Trophoblast cell (in vitro differentiated cells and primary cell): ENCODE results near the gene TADA1.

ENCODE experiments used
- DNase-seq, 2 donors: peaks; one replicate each; pipeline ENCODE4 v3.0.0-alpha.2; 2016
- H2AFZ ChIP-seq: 2 replicates; pipeline ENCODE4 v1.6.1; 2013; ENCODE audit warnings: low read length, moderate library complexity, mild to moderate bottlenecking; ENCODE audit not compliant: insufficient read depth, poor library complexity
- H2AK5ac ChIP-seq: 2 replicates; pipeline ENCODE4 v1.6.1; 2013; ENCODE audit warnings: mild to moderate bottlenecking, low read length
- H2BK120ac ChIP-seq: 2 replicates; pipeline ENCODE4 v1.6.1; 2013; ENCODE audit warnings: low read length, mild to moderate bottlenecking, moderate library complexity; ENCODE audit not compliant: insufficient read depth, poor library complexity
- H2BK12ac ChIP-seq: 2 replicates; pipeline ENCODE4 v1.6.1; 2013; ENCODE audit warnings: mild to moderate bottlenecking, low read length, moderate library complexity
- H2BK5ac ChIP-seq: 2 replicates; pipeline ENCODE4 v1.6.1; 2013; ENCODE audit warnings: low read length, low read depth, moderate library complexity, mild to moderate bottlenecking; ENCODE audit not compliant: poor library complexity
- H3K14ac ChIP-seq: 2 replicates; pipeline ENCODE4 v1.6.1; 2013; ENCODE audit warnings: mild to moderate bottlenecking, low read length
- H3K18ac ChIP-seq: 2 replicates; pipeline ENCODE4 v1.6.1; 2013; ENCODE audit warnings: mild to moderate bottlenecking, low read length
- H3K23ac ChIP-seq: 2 replicates; pipeline ENCODE4 v1.6.1; 2013; ENCODE audit warnings: low read length
- H3K27ac ChIP-seq: 2 replicates; pipeline ENCODE4 v1.5.1; 2013; ENCODE audit warnings: low read depth, mild to moderate bottlenecking, inconsistent platforms, low read length, moderate library complexity
- H3K27me3 ChIP-seq: 2 replicates; pipeline ENCODE4 v1.6.1; 2013; ENCODE audit warnings: inconsistent platforms, mild to moderate bottlenecking, low read length, moderate library complexity; ENCODE audit not compliant: insufficient read depth
- H3K36me3 ChIP-seq, 2 experiments: 1 replicate in 1 of 2; 2 replicates in 1 of 2; pipeline ENCODE4 v1.6.1; 2013; ENCODE audit warnings: low read length in 2 of 2, mild to moderate bottlenecking in 2 of 2, moderate library complexity in 1 of 2; ENCODE audit not compliant: insufficient read depth in 2 of 2, control insufficient read depth in 1 of 2
- H3K4ac ChIP-seq: 2 replicates; pipeline ENCODE4 v1.6.1; 2013; ENCODE audit warnings: low read depth, mild to moderate bottlenecking, low read length, moderate library complexity
- H3K4me1 ChIP-seq, 2 experiments: 1 replicate in 1 of 2; 2 replicates in 1 of 2; pipeline ENCODE4 v1.6.1; 2013; ENCODE audit warnings: low read length in 2 of 2, mild to moderate bottlenecking in 2 of 2, moderate library complexity in 1 of 2; ENCODE audit not compliant: insufficient read depth in 2 of 2, control insufficient read depth in 1 of 2
- H3K4me2 ChIP-seq: 2 replicates; pipeline ENCODE4 v1.6.1; 2013; ENCODE audit warnings: inconsistent platforms, mild to moderate bottlenecking, low read length, moderate library complexity
- H3K4me3 ChIP-seq: 2 replicates; pipeline ENCODE4 v1.5.1; 2013; ENCODE audit warnings: mild to moderate bottlenecking, low read depth, low read length, inconsistent platforms
- H3K79me1 ChIP-seq: one replicate; pipeline ENCODE4 v1.6.1; 2013; ENCODE audit warnings: low read length
- H3K79me2 ChIP-seq: 2 replicates; pipeline ENCODE4 v1.6.1; 2013; ENCODE audit warnings: low read length, mild to moderate bottlenecking; ENCODE audit not compliant: control insufficient read depth, insufficient read depth, poor library complexity
- H3K9ac ChIP-seq: 2 replicates; pipeline ENCODE4 v1.6.1; 2013; ENCODE audit warnings: mild to moderate bottlenecking, low read length
- H3K9me3 ChIP-seq: 2 replicates; pipeline ENCODE4 v1.6.1; 2013; ENCODE audit warnings: low read depth, mild to moderate bottlenecking, control low read depth, inconsistent platforms, low read length; ENCODE audit not compliant: insufficient read depth
- H4K12ac ChIP-seq: 2 replicates; pipeline ENCODE4 v1.6.1; 2013; ENCODE audit warnings: low read depth, mild to moderate bottlenecking, low read length, moderate library complexity
- H4K8ac ChIP-seq: 2 replicates; pipeline ENCODE4 v1.6.1; 2013; ENCODE audit warnings: low read depth, mild to moderate bottlenecking, low read length, moderate library complexity
- H4K91ac ChIP-seq: one replicate; pipeline ENCODE4 v1.6.1; 2013; ENCODE audit warnings: low read depth, mild to moderate bottlenecking, low read length, moderate library complexity
- WGBS: extraction: QIAGEN DNeasy Blood & Tissue Kit; methylation state at CpG from one replicate; pipeline ENCODE4 v1.1.7; 2013; ENCODE audit warnings: missing lambda C conversion rate; ENCODE audit not compliant: insufficient read length, insufficient coverage; ENCODE audit errors: extremely low coverage; 5-methylcytosine and 5-hydroxymethylcytosine counted together

The TADA1 gene

GRCh38 chr1:166849135-166849534 lies 26.9 kb downstream of the TADA1 start:
- Histone ChIP-seq H2BK5ac (no peak overlapping the region), H2AK5ac (no peak overlapping the region), H4K8ac (no peak overlapping the region), H3K18ac (no peak overlapping the region), H4K91ac (no peak overlapping the region), H3K4me1 (no peaks in the 10 kb centered on the region), H3K79me2 (peaks cover 3% of the 10 kb centered on the region), H2AFZ (no peak overlapping the region), H3K79me1 (no peaks in the 10 kb centered on the region), H3K4ac (no peak overlapping the region), H3K27ac (no peak overlapping the region), H4K12ac (no peak overlapping the region), H3K27me3 (no peaks in the 10 kb centered on the region), H3K9ac (no peak overlapping the region), H2BK120ac (no peak overlapping the region), H3K36me3 (peaks cover 44 to 62% of the 10 kb centered on the region in 2 experiments), H3K4me3 (no peak overlapping the region), H3K9me3 (no peaks in the 10 kb centered on the region), H3K23ac (no peak overlapping the region), H3K14ac (no peak overlapping the region), H3K4me2 (no peak overlapping the region), H2BK12ac (no peak overlapping the region)
- no CpG with 5 or more reads among the region's 20 CpGs for WGBS
- no peak for DNase-seq

- DNase-seq: no peak
- no peaks in the 10 kb centered on the region for H3K27me3 ChIP-seq
Observed at GRCh38 chr1:166848193-166848592, 27.9 kb downstream of the TADA1 start.

GRCh38 chr1:166844791-166845190 lies 31.3 kb downstream of the TADA1 start:
- no peak overlapping the region for H3K27ac ChIP-seq

More at GRCh38 chr1:166848193-166848592, 27.9 kb downstream of the TADA1 start:
- Histone ChIP-seq H3K14ac (no peak overlapping the region), H3K4me2 (no peak overlapping the region), H2BK5ac (no peak overlapping the region), H4K12ac (no peak overlapping the region), H3K27ac (no peak overlapping the region), H4K8ac (no peak overlapping the region), H3K23ac (no peak overlapping the region), H3K36me3 (peaks cover 51 to 68% of the 10 kb centered on the region in 2 experiments), H3K4me3 (no peak overlapping the region), H3K4ac (no peak overlapping the region), H2AFZ (no peak overlapping the region), H3K18ac (no peak overlapping the region), H3K9me3 (no peaks in the 10 kb centered on the region), H2AK5ac (no peak overlapping the region), H3K79me1 (no peaks in the 10 kb centered on the region), H2BK120ac (no peak overlapping the region), H4K91ac (no peak overlapping the region), H3K79me2 (peaks cover 3% of the 10 kb centered on the region), H2BK12ac (no peak overlapping the region), H3K9ac (no peak overlapping the region), H3K4me1 (peaks cover 4 to 7% of the 10 kb centered on the region in 2 experiments)

GRCh38 chr1:166843769-166844596 lies 32.1 kb downstream of the TADA1 start:
- H3K36me3 ChIP-seq: peaks cover 43 to 59% of the 10 kb centered on the region in 2 experiments
- no peak overlapping the region for H2AK5ac ChIP-seq
- no peaks in the 10 kb centered on the region for H3K9me3 ChIP-seq
- H3K4me2 ChIP-seq: no peak overlapping the region
- H3K4me1 ChIP-seq: peaks cover 16 to 24% of the 10 kb centered on the region in 2 experiments
- no peak overlapping the region for H3K9ac ChIP-seq
- no peak overlapping the region for H2AFZ ChIP-seq
- no peak overlapping the region for H3K4ac ChIP-seq
- no peak overlapping the region for H4K12ac ChIP-seq
- peaks cover 9% of the 10 kb centered on the region for H3K79me1 ChIP-seq
- WGBS: no CpG with 5 or more reads among the region's 7 CpGs
- no peak overlapping the region for H3K18ac ChIP-seq
- H3K14ac ChIP-seq: no peak overlapping the region
- H2BK5ac ChIP-seq: no peak overlapping the region
- H3K4me3 ChIP-seq: no peak overlapping the region
- H3K79me2 ChIP-seq: peaks cover 8% of the 10 kb centered on the region
- H3K23ac ChIP-seq: no peak overlapping the region
- no peak overlapping the region for H4K91ac ChIP-seq
- H3K27ac ChIP-seq: peak overlapping the region; percentile 30
- no peak overlapping the region for H4K8ac ChIP-seq
- no peak overlapping the region for H2BK120ac ChIP-seq
- H3K27me3 ChIP-seq: no peaks in the 10 kb centered on the region
- no peak for DNase-seq
- no peak overlapping the region for H2BK12ac ChIP-seq

More at GRCh38 chr1:166844791-166845190, 31.3 kb downstream of the TADA1 start:
- H3K4ac ChIP-seq: peak overlapping the region; percentile 14
- WGBS: no CpG with 5 or more reads among the region's 7 CpGs
- H3K79me1 ChIP-seq: peaks cover 5% of the 10 kb centered on the region
- H4K91ac ChIP-seq: no peak overlapping the region
- H2BK120ac ChIP-seq: no peak overlapping the region
- no peak overlapping the region for H3K4me3 ChIP-seq
- peak overlapping the region; percentile 14 for H3K18ac ChIP-seq
- peaks cover 15 to 24% of the 10 kb centered on the region in 2 experiments for H3K4me1 ChIP-seq
- H2AK5ac ChIP-seq: no peak overlapping the region
- H3K9ac ChIP-seq: no peak overlapping the region
- H2BK12ac ChIP-seq: no peak overlapping the region
- no peak overlapping the region for H4K8ac ChIP-seq
- peaks cover 4% of the 10 kb centered on the region for H3K79me2 ChIP-seq
- peak overlapping the region; percentile 4 for H2BK5ac ChIP-seq
- H3K14ac ChIP-seq: no peak overlapping the region
- H4K12ac ChIP-seq: no peak overlapping the region
- H3K4me2 ChIP-seq: no peak overlapping the region
- no peak for DNase-seq
- H3K36me3 ChIP-seq: peaks cover 51 to 68% of the 10 kb centered on the region in 2 experiments
- H3K23ac ChIP-seq: no peak overlapping the region
- H3K27me3 ChIP-seq: no peaks in the 10 kb centered on the region
- H3K9me3 ChIP-seq: no peaks in the 10 kb centered on the region
- no peak overlapping the region for H2AFZ ChIP-seq
